GM10266 (cell line): Measurements from ENCODE around the gene ACSL1.

Source experiments
- DNase-seq: peaks from one replicate; pipeline ENCODE4 v3.0.0; 2012; ENCODE audit errors: extremely low spot score
- CTCF ChIP-seq: IDR thresholded peaks from 2 replicates; pipeline ENCODE4 v1.5.1; 2012; ENCODE audit warnings: mild to moderate bottlenecking, low read depth; ENCODE audit not compliant: control insufficient read depth, insufficient read depth; ENCODE audit errors: missing control alignments

The ACSL1 gene

GRCh38 chr4:184818216-184818564, 7.6 kb downstream of the ACSL1 start:
- peak; percentile 40 for DNase-seq
- no peak for TF ChIP-seq CTCF

- no peak for TF ChIP-seq CTCF
- no peak for DNase-seq
Observed at GRCh38 chr4:184817494-184818215, 8.1 kb downstream of the ACSL1 start.

- TF ChIP-seq CTCF = no peak
- DNase-seq = peak; percentile 32
Observed at GRCh38 chr4:184816962-184817361, 8.8 kb downstream of the ACSL1 start.

- DNase-seq = peak; percentile 73
- TF ChIP-seq CTCF = no peak
Observed at GRCh38 chr4:184815046-184815877, 10.5 kb downstream of the ACSL1 start.

- no peak for DNase-seq
- TF ChIP-seq CTCF = no peak
Observed at GRCh38 chr4:184814686-184815045, 11.1 kb downstream of the ACSL1 start.

GRCh38 chr4:184812651-184813181, 13.1 kb downstream of the ACSL1 start:
- TF ChIP-seq CTCF = no peak
- DNase-seq = no peak

- no peak for DNase-seq
- no peak for TF ChIP-seq CTCF
Observed at GRCh38 chr4:184812199-184812542, 13.6 kb downstream of the ACSL1 start.
